GM12872 (cell line): ENCODE results near the gene POLR3B.

Source experiments
- TF ChIP-seq, protein P1 (sequence below): IDR thresholded peaks from 3 replicates; pipeline ENCODE4 v1.5.1; 2011; ENCODE audit warnings: low read depth, mild to moderate bottlenecking, low read length, moderate library complexity; ENCODE audit not compliant: insufficient read depth

POLR3B gene

GRCh38 chr12:106332536-106332935, 25.0 kb upstream of the POLR3B start:
- TF ChIP-seq, protein P1, sequence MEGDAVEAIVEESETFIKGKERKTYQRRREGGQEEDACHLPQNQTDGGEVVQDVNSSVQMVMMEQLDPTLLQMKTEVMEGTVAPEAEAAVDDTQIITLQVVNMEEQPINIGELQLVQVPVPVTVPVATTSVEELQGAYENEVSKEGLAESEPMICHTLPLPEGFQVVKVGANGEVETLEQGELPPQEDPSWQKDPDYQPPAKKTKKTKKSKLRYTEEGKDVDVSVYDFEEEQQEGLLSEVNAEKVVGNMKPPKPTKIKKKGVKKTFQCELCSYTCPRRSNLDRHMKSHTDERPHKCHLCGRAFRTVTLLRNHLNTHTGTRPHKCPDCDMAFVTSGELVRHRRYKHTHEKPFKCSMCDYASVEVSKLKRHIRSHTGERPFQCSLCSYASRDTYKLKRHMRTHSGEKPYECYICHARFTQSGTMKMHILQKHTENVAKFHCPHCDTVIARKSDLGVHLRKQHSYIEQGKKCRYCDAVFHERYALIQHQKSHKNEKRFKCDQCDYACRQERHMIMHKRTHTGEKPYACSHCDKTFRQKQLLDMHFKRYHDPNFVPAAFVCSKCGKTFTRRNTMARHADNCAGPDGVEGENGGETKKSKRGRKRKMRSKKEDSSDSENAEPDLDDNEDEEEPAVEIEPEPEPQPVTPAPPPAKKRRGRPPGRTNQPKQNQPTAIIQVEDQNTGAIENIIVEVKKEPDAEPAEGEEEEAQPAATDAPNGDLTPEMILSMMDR, result no peak

DNA sequence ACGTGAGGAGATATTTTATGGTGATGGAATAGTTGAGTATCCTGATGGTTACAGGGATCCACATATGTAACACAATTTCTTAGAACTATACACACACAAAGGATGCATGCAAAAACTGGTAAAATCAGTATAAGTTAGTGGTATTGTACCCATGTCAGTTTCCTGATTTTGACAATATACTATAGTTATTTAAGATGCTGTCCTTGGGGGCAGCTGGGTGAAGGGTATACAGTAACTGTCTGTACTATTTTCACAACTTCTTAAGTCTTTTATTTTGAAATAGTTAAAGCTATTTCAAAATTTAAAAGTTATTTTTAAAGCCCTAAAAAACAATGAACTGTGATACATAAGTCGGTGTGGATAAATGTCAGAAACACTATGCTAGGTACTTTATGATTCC, 24.5 kb upstream of the POLR3B start:
- TF ChIP-seq, protein P1, result no peak

DNA sequence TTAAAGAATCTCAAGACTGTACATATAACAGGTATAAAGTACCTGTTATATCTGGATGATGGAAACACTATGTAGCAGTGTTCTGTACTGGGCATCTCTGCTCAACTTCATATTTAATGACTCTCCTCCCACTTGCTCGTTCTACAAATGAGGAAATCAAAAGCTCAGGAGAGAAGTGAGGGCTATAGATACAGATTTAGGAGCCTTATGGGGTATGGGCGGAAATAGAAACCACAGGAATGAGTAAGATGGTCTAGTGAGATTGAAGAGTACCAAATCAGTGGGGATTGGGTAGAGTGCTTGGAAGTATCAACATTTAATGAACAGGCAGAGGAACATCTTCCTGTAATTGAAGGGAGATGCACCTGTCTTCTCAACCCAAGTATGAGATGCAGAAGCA, 23.8 kb upstream of the POLR3B start:
- TF ChIP-seq, protein P1, result no peak

- TF ChIP-seq, protein P1, result no peak
Observed at GRCh38 chr12:106341086-106341877, 16.3 kb upstream of the POLR3B start.

DNA sequence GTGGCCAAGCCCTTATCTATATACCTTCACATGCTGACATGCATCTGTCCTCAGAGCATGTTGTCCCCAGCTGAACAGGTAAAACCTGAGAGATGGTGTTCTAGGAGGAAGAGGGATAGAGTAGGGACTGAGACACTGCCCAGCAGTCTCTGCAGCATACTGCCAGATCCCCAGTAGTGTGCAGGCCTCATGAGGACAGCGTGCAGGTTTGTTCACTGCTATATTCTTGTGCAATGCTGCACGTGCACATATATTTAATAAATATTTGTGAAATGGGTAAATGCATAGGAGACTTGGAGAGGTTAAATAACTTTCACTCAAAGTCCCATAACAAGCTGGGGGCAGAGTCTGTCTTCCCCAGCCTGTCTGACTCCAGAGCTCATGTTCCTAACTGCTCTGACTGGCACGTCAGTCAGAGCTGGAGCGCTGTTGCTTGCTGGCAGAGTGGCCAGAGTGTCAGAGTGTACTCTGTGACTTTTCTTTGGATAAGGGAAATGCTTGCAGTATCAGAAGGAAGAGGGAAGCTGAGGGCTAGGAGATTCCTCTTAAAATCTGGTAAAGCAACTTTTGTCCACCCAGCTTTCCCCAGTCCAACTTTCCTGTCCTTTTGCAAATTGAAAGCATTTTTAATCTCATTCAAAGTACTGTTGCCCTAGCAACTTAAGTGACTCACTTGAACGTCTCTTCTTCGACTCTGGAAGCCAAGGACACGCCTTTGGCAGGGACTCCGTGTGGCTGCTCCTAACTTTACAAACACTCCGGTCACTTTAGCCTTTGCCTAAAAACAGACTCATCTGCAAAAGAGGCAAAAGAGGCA, 14.9 kb upstream of the POLR3B start:
- TF ChIP-seq, protein P1, result no peak

- TF ChIP-seq, protein P1, result no peak
Observed at GRCh38 chr12:106343214-106343528, 14.4 kb upstream of the POLR3B start.

DNA sequence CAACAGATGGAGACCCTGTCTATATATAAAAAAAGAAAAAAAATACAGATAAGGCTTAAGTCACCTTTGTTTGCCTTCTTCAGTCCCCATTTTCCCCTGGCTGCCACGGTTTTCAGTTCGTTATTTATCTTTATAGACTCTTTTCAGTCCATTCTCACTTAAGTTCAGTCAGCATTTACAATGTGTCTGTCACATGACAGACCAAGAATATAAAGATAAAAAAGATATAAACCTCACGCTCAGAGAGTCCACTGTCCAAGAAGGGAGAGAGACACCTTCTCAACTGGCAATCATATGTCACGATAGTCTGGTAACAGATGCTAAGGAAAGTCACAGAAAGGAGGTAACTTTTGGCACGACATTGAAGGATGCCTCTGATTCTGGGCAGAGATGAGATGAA, 13.4 kb upstream of the POLR3B start:
- TF ChIP-seq, protein P1, result no peak
